MM.1S (cell line): ENCODE results near the gene CLPTM1L.

Source experiments
- DNase-seq: peaks from one replicate; pipeline ENCODE4 v3.0.0-alpha.2; 2015
- H2AFZ ChIP-seq: fragments of 300-600 bp; sonication (generic); 2 replicates; pipeline ENCODE4 v1.6.0; 2016; ENCODE audit warnings: antibody characterized with exemption, low read length
- H3F3A ChIP-seq: fragments of 300-600 bp; sonication (generic); 2 replicates; pipeline ENCODE4 v1.6.1; 2016; ENCODE audit warnings: mild to moderate bottlenecking, antibody characterized with exemption, low read length, moderate library complexity, mixed read lengths; ENCODE audit not compliant: insufficient read depth
- H3K27ac ChIP-seq: fragments of 300-600 bp; sonication (generic); 2 replicates; pipeline ENCODE4 v1.5.1; 2016; ENCODE audit warnings: mild to moderate bottlenecking, low read length
- H3K27me3 ChIP-seq: fragments of 300-600 bp; sonication (generic); replicated peaks from 2 replicates; pipeline ENCODE4 v1.6.0; 2016; ENCODE audit warnings: low read length; ENCODE audit not compliant: insufficient read depth
- H3K36me3 ChIP-seq: fragments of 300-600 bp; sonication (generic); replicated peaks from 2 replicates; pipeline ENCODE4 v1.6.1; 2016; ENCODE audit warnings: mild to moderate bottlenecking, low read length, mixed read lengths; ENCODE audit not compliant: insufficient read depth
- H3K4me1 ChIP-seq: fragments of 300-600 bp; sonication (generic); 2 replicates; pipeline ENCODE4 v1.6.1; 2016; ENCODE audit warnings: low read length, mixed read lengths
- H3K4me2 ChIP-seq: fragments of 300-600 bp; sonication (generic); 2 replicates; pipeline ENCODE4 v1.6.0; 2016; ENCODE audit warnings: low read depth, low read length
- H3K4me3 ChIP-seq: fragments of 300-600 bp; sonication (generic); 2 replicates; pipeline ENCODE4 v1.5.1; 2016; ENCODE audit warnings: low read length, mixed read lengths
- H3K79me2 ChIP-seq: fragments of 300-600 bp; sonication (generic); 2 replicates; pipeline ENCODE4 v1.6.1; 2016; ENCODE audit warnings: mixed run types, low read length, mixed read lengths
- H3K9ac ChIP-seq: fragments of 300-600 bp; sonication (generic); 2 replicates; pipeline ENCODE4 v1.6.1; 2016; ENCODE audit warnings: low read length, mixed read lengths
- H3K9me2 ChIP-seq: fragments of 300-600 bp; sonication (generic); replicated peaks from 2 replicates; pipeline ENCODE4 v1.6.1; 2016; ENCODE audit warnings: mild to moderate bottlenecking, low read length, mixed read lengths; ENCODE audit not compliant: insufficient read depth
- H3K9me3 ChIP-seq: fragments of 300-600 bp; sonication (generic); replicated peaks from 2 replicates; pipeline ENCODE4 v1.6.1; 2016; ENCODE audit warnings: mild to moderate bottlenecking, low read length, mixed read lengths; ENCODE audit not compliant: insufficient read depth
- H4K20me1 ChIP-seq: fragments of 300-600 bp; sonication (generic); 2 replicates; pipeline ENCODE4 v1.6.1; 2016; ENCODE audit warnings: mild to moderate bottlenecking, low read length, moderate library complexity, mixed read lengths; ENCODE audit not compliant: insufficient read depth
- EZH2 ChIP-seq: fragments of 300-600 bp; sonication (generic); optimal IDR thresholded peaks from 2 replicates; pipeline ENCODE3; 2017; ENCODE audit warnings: low read depth, mild to moderate bottlenecking, antibody characterized with exemption, low read length, mixed read lengths
- EZH2phosphoT487 ChIP-seq: fragments of 300-600 bp; sonication (generic); IDR thresholded peaks from 2 replicates; pipeline ENCODE4 v1.6.1; 2018; ENCODE audit warnings: antibody characterized with exemption, low read length
- TF ChIP-seq, protein P1 (sequence below): fragments of 300-600 bp; sonication (generic); IDR thresholded peaks from 2 replicates; pipeline ENCODE4 v1.5.1; 2016; ENCODE audit warnings: antibody characterized with exemption, low read length, mixed read lengths

The CLPTM1L gene

GRCh38 chr5:1380011-1380817, 35.3 kb upstream of the CLPTM1L start:
- TF ChIP-seq, protein P1, sequence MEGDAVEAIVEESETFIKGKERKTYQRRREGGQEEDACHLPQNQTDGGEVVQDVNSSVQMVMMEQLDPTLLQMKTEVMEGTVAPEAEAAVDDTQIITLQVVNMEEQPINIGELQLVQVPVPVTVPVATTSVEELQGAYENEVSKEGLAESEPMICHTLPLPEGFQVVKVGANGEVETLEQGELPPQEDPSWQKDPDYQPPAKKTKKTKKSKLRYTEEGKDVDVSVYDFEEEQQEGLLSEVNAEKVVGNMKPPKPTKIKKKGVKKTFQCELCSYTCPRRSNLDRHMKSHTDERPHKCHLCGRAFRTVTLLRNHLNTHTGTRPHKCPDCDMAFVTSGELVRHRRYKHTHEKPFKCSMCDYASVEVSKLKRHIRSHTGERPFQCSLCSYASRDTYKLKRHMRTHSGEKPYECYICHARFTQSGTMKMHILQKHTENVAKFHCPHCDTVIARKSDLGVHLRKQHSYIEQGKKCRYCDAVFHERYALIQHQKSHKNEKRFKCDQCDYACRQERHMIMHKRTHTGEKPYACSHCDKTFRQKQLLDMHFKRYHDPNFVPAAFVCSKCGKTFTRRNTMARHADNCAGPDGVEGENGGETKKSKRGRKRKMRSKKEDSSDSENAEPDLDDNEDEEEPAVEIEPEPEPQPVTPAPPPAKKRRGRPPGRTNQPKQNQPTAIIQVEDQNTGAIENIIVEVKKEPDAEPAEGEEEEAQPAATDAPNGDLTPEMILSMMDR = peak; percentile 82
- no peak for TF ChIP-seq EZH2phosphoT487
- Histone ChIP-seq H2AFZ (peak overlapping the region; percentile 28), H3K79me2 (no peaks in the 10 kb centered on the region), H3K9me2 (no peaks in the 10 kb centered on the region), H3F3A (0 out of 2 replicates have a peak, but pooled peaks cover 4% of the 10 kb centered on the region), H3K4me2 (peak overlapping the region; percentile 63; the same call in 1 of the 2 replicates), H3K27ac (no peak overlapping the region), H3K27me3 (no peaks in the 10 kb centered on the region), H4K20me1 (no peaks in the 10 kb centered on the region), H3K4me1 (no peaks in the 10 kb centered on the region; the same call in 1 of the 2 replicates), H3K4me3 (peak overlapping the region; percentile 19; the same call in 1 of the 2 replicates), H3K36me3 (no peaks in the 10 kb centered on the region), H3K9me3 (no peaks in the 10 kb centered on the region), H3K9ac (peak overlapping the region; percentile 14; the same call in 1 of the 2 replicates)
- DNase-seq = peak; percentile 68

GRCh38 chr5:1378866-1379659, 34.2 kb upstream of the CLPTM1L start:
- Histone ChIP-seq H3K9me2 (no peaks in the 10 kb centered on the region), H3K4me1 (no peaks in the 10 kb centered on the region), H3K9me3 (no peaks in the 10 kb centered on the region), H3F3A (0 out of 2 replicates have a peak, but pooled peaks cover 4% of the 10 kb centered on the region), H3K36me3 (no peaks in the 10 kb centered on the region), H3K27me3 (no peaks in the 10 kb centered on the region), H3K9ac (no peak overlapping the region), H3K27ac (no peak overlapping the region), H3K4me3 (no peak overlapping the region), H4K20me1 (no peaks in the 10 kb centered on the region), H3K79me2 (no peaks in the 10 kb centered on the region), H2AFZ (no peak overlapping the region), H3K4me2 (no peak overlapping the region)
- no peak for DNase-seq
- TF ChIP-seq EZH2phosphoT487 (no peak), EZH2 (no peak)
- TF ChIP-seq, protein P1 = no peak

- Histone ChIP-seq H4K20me1 (no peaks in the 10 kb centered on the region), H3K4me1 (no peaks in the 10 kb centered on the region), H3K27me3 (no peaks in the 10 kb centered on the region), H3K36me3 (no peaks in the 10 kb centered on the region), H3K9me3 (no peaks in the 10 kb centered on the region), H3K9ac (no peak overlapping the region), H3K9me2 (no peaks in the 10 kb centered on the region), H3K79me2 (no peaks in the 10 kb centered on the region), H3K4me3 (no peak overlapping the region), H3K4me2 (no peak overlapping the region), H2AFZ (no peak overlapping the region), H3K27ac (no peak overlapping the region), H3F3A (0 out of 2 replicates have a peak, but pooled peaks cover 4% of the 10 kb centered on the region)
- TF ChIP-seq, protein P1 = no peak
- TF ChIP-seq EZH2phosphoT487 (no peak), EZH2 (no peak)
- no peak for DNase-seq
These were observed 33.2 kb upstream of the CLPTM1L start for GRCh38 chr5:1378096-1378495.
